ENCODE measurements around the gene LMNA. TPM values are rescaled to one million over a fixed set of nuclear protein-coding genes. Genes with fewer than 3 reads are reported as not detected.

Gene LMNA
- total and polyA plus RNA-seq, 11 donors = 223 to 396 (median 273) TPM

- intact Hi-C loops (cut with DNase I) = no loop called here
- WGBS, 4 donors = 72 to 93% (median 89%) methylated on average over 3 of the region's 3 CpGs
- Histone ChIP-seq H3K27me3 (no peaks in the 10 kb centered on the region), H3K36me3 (no peaks in the 10 kb centered on the region), H3K27ac (peak overlapping the region in 8 of 12 donors; percentile 91 to 99 (median 96)), H3K9me3 (no peaks in the 10 kb centered on the region), H3K4me3 (no peak overlapping the region), H3K4me1 (peaks cover 24 to 57% (median 42%) of the 10 kb centered on the region in 12 donors)
- DNase-seq (no peak), ATAC-seq (no peak)
- TF ChIP-seq, protein P1, sequence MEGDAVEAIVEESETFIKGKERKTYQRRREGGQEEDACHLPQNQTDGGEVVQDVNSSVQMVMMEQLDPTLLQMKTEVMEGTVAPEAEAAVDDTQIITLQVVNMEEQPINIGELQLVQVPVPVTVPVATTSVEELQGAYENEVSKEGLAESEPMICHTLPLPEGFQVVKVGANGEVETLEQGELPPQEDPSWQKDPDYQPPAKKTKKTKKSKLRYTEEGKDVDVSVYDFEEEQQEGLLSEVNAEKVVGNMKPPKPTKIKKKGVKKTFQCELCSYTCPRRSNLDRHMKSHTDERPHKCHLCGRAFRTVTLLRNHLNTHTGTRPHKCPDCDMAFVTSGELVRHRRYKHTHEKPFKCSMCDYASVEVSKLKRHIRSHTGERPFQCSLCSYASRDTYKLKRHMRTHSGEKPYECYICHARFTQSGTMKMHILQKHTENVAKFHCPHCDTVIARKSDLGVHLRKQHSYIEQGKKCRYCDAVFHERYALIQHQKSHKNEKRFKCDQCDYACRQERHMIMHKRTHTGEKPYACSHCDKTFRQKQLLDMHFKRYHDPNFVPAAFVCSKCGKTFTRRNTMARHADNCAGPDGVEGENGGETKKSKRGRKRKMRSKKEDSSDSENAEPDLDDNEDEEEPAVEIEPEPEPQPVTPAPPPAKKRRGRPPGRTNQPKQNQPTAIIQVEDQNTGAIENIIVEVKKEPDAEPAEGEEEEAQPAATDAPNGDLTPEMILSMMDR (IDR thresholded peaks at IDR 0.05) = no peak
- no peak for TF ChIP-seq POLR2A (IDR thresholded peaks at IDR 0.05)
Measured at GRCh38 chr1:156108057-156108456, 6.5 kb upstream of the LMNA start.

DNA sequence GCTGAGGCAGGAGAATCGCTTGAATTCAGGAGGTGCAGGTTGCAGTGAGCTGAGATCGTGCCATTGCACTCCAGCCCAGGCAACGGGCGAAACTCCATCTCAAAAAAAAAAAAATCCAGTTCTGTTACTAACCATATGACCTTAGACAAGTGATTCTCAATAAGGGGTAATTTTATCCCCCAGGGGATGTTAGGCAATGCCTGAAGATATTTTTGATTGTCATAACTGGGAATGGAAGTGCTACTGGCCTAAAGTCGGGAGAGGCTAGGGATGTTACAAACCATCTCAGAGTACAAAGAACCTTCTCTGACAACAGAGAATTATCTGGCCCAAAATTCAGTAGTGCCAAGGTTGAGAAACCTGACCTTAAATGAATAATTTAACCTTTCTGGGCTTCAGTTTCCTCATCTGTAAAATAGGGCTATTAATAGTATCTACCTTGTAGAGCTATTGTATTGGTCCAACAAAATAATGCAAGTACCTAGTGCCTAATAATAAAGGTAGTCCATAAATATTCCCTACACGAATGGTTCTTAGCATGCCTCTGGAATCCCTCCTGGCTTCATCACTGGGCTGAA is 5.8 kb upstream of the LMNA start:
- no peak overlapping the region for H3K4me3 ChIP-seq
- H3K36me3 ChIP-seq = no peaks in the 10 kb centered on the region
- peaks cover 18 to 55% (median 38%) of the 10 kb centered on the region in 12 donors for H3K4me1 ChIP-seq
- TF ChIP-seq, protein P1 (IDR thresholded peaks at IDR 0.05) = no peak
- no peak for TF ChIP-seq POLR2A (IDR thresholded peaks at IDR 0.05)
- intact Hi-C loops (cut with DNase I) = no loop called here
- 80 to 90% (median 86%) methylated on average over 6 of the region's 6 CpGs for WGBS, 4 donors
- ATAC-seq (no peak), DNase-seq (no peak)
- no peaks in the 10 kb centered on the region for H3K27me3 ChIP-seq
- no peaks in the 10 kb centered on the region for H3K9me3 ChIP-seq
- H3K27ac ChIP-seq = peak overlapping the region in 5 of 12 donors; percentile 37 to 98 (median 96)

GRCh38 chr1:156110252-156110651 is 4.3 kb upstream of the LMNA start:
- 91 to 98% (median 91%) methylated on average over 2 of the region's 2 CpGs for WGBS, 4 donors
- TF ChIP-seq, protein P1 (IDR thresholded peaks at IDR 0.05) = no peak
- no peak for TF ChIP-seq POLR2A (IDR thresholded peaks at IDR 0.05)
- H3K9me3 ChIP-seq = no peaks in the 10 kb centered on the region
- DNase-seq (no peak), ATAC-seq (no peak)
- intact Hi-C loops (cut with DNase I) = loop anchor here in 1 of 10 donors (10.0 kb wide), 1 partner anchor 555 kb away; no protein-coding TSS in a partner anchor
- H3K27me3 ChIP-seq = no peaks in the 10 kb centered on the region
- H3K36me3 ChIP-seq = no peaks in the 10 kb centered on the region
- H3K27ac ChIP-seq = no peak overlapping the region
- peaks cover 10 to 48% (median 28%) of the 10 kb centered on the region in 12 donors for H3K4me1 ChIP-seq
- no peak overlapping the region for H3K4me3 ChIP-seq

DNA sequence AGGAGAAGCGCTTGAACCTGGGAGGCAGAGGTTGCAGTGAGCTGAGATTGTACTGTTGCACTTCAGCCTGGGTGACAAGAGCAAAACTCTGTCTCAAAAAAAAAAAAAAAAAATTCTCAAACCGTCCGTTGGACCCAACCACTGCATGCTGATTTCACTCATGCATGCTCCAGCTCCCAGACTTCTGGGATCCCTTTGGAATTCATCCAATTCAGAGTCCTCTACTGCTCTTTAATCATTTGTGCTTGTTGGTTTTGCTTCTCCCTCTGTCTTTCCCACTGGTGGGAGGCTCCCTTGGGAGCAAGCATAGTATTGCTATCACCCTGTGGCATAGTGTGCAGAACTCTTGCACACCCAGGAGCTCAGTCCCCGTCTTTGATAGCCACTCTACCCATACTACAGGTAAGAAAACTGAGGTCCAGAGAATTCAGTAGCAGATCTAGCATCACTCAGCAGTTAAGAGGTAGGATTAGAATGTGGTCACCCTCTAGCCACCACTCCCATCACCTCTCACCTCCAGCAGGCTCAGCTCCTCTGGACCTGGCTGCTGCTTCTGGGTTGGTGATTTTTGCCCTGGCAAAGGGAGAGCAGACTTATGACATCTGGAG is 3.1 kb upstream of the LMNA start:
- TF ChIP-seq, protein P1 (IDR thresholded peaks at IDR 0.05) = no peak
- intact Hi-C loops (cut with DNase I) = loop anchor here in 1 of 10 donors (10.0 kb wide), 1 partner anchor 553 kb away; no protein-coding TSS in a partner anchor
- no peaks in the 10 kb centered on the region for H3K36me3 ChIP-seq
- H3K4me3 ChIP-seq = no peak overlapping the region
- H3K27me3 ChIP-seq = no peaks in the 10 kb centered on the region
- 74 to 84% (median 75%) methylated on average over 4 of the region's 4 CpGs for WGBS, 4 donors
- no peak for DNase-seq
- H3K9me3 ChIP-seq = no peaks in the 10 kb centered on the region
- peaks cover 0 to 38% (median 18%) of the 10 kb centered on the region in 12 donors for H3K4me1 ChIP-seq
- no peak for ATAC-seq
- H3K27ac ChIP-seq = peak overlapping the region in 1 of 12 donors; percentile 98
